CD4-positive, alpha-beta T cell treated with Interleukin-12 subunit alpha and Interleukin-12 subunit beta, for 1 hour (primary cell): ENCODE results near the gene NNT.
"Not testable (repeated sequence)": the region's sequence is repeated elsewhere in the genome, so short reads cannot be mapped to it uniquely, and the experiment has no call there.

ENCODE experiments used
- DNase-seq: peaks from one replicate; pipeline ENCODE4 v3.0.0-alpha.2; 2020

Gene NNT

DNA sequence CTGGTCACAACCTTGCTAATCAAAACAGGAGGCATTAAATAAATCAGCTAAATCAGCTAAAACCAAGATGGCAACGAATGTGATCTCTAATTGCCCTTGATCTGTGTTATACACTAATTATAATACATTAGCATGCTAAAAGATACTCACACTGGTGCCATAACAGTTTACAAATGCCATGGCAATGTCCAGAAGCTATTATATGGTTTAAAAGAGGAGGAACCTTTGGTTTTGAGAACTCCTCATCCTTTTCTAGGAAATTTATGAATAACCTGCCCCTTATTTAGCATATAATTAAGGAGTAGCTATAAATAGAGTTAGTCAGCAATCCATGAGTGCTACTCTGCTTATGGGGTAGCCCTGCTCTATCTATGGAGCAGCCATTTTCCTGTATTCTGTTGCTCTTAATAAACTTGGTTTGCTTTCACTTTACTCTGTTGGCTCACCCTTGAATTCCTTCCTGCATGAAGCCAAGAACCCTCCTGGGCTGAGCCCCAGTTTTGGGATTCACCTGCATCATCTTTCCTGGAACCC, 18.7 kb upstream of the NNT start:
- no peak for DNase-seq

DNA sequence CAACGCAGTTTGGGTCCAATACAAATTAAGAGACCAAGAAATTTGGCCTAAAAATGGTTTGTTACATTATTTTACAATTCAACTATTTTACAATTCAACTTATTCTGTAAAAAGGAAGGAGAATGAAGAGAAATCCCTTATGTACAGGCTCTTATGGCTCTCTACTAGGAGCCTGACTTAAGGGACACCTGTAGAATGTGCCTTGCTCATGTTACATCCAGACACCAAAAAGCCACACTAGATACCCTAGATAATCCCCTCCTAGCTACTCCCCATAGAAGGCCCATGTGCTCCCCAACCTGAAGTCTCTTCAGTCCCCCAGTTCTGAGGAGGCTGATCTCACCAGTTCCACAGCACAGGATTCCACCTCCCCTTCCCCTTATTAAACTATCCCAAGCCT, 14.1 kb upstream of the NNT start:
- DNase-seq: no peak

DNA sequence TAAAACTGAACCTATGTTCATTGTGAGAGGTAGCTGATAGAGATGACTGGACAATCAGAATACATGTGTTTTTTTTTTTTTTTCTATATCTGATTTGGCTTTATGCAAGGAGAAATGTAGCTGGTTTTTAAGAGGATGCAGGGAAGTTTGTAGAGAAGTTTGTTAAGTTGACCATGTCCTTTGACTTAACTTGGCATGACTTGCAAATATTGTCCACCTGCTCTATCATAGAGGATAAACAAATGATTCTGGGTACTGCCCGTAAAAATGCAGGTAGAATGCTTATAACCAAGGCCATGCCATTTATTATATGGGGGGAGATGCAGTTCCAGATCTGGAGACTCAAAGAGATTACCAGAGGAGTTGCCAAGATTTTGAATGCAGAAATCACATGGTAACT, 13.7 kb upstream of the NNT start:
- no peak for DNase-seq

DNA sequence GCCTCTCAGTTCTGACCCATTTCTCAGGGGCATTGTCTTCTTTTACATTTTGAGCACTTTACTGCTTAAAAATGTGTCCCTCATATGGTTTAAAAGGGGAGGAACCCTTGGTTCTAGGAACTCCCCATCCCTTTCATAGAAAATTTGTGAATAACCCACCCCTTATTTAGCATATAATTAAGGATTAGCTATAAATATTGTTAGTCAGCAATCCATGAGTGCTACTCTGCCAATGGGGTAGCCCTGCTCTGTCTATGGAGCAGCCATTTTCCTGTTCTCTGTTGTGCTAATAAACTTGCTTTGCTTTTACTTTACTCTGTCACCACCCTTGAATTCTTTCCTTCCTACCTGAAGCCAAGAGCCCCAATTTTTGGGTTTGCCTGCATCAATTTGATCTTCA, 12.3 kb upstream of the NNT start:
- no peak for DNase-seq

DNA sequence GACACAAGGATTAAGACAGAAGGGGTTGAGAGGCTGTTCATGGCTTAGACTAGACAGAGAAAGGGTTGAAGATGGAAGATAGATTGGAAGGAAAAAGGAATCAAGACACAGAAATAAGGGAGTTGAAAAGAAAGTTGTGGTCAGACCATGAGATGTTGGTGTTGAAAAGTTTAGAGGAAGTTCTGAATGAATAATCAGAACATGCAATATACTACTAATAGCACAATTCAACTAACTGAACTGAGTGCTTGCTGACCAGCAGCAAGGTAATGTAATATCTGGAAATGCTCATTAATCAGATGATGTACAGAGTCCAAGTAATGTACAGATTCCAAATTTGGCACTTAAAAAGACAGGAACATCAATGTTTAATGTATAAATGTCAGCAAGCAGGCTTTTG, 10.6 kb upstream of the NNT start:
- no peak for DNase-seq

DNA sequence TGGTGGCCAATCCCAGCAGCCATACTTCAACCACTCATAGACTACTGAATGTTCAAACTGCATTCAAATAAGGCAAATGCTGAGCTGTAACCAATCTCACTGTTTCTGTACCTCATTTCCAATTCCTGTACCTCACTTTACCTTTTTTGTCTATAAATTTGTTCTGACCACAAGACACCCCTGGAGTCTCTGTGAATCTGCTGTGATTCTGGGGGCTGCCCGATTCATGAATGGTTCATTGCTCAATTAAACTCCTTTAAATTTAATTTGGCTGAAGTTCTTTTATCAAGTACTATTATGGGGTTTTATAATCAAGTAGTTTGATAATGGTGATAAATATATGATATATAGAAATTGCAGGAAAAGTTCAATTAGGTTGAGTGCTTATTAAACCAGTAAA, 4.1 kb upstream of the NNT start:
- not testable (repeated sequence) for DNase-seq

DNA sequence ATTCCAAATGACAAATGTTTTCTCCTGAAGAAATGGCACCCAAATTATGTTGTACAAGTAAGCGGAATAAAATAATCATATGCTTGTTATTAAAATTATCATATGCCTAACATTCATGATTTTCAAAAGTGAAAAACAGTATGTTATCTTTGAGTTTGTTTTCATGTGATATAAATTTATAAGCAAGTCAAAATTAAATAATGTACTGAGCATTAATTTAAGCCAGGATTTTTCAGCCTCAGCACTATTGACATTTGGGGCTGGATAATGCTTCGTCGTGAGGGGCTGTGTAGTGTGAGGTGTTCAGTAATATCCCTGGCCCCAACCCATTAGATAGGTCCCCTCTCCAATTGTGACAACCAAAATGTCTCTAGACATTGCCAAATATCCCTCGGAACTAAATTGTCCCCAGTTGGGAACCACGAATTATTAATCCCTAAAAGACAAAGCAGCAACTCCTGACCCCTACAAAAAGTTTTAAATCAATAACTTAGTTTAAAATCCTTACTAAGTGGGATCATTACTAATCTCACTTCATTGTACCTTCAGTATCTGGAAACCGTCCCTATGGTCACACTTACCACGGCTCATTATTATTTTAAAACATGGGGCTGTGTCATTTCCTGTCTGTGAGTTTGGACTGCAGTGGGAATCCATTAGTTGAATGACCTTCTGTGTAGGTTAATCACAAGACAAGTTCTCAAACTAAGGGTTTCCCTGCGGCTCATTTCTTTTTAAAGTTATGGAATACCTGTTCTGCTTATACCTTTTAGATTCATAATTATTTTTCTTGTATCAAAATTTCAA, 1.3 kb upstream of the NNT start:
- DNase-seq: peak; percentile 8

DNA sequence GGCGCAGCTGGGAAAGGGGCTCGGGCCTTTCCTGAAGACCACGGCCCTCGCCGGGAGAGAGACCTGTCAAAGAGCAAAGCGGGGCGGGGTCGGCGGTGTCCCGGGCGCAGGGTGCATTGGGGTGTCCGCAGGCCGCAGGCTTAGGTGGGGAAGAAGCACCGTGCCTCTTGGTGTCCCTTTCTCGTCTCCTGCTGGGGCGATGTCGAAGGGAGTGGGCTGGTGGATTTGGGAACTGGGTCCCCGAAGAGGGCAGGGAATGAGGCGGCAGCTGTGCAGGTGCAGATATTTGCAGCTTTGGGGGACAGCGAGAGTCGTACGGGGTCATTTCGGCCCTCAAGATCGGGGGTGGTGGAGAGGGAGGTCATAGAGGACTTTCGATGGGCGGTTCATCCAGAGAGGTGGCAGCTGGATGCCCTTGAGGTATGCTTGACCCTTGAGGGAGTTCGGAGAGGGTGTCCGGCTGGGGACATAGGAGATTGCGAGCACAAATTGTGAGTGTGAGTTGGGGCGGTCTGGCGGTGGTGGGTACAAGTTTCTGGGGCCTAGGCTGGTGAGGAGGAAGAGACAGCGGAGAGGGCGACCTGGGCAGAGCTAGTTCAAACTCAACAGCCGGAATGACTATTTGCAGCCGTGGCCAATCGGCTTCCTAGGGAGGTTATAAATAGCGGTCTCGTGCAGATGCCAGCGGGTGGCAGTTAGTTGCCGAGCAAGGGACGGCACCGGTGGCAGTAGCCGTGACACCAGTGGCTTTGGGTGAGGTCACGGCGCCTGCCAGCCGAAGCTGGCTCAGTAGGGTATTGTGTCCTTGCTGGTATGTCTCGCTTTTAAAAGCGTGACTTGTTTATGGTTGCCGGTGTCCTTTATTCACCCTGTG, 601 bp downstream of the NNT start:
- DNase-seq: peak; percentile 78

DNA sequence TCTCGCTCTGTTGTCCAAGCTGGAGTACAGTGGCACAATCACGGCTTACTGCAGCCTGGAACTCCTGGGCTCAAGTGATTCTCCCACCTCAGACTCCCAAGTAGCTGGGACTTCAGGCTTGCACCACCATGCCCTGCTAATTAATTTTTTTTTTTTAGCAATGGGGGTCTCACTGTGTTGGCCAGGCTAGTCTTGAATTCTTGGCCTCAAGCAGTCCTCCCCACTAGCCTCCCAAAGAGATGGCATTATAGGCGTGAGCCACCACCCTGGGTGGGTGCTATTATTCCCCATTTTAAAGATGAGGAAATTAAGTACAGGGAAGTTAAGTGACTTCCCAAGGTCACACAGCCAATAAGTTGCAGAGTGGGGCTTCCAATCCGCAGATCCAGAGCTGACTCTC, 1.7 kb downstream of the NNT start:
- DNase-seq: no peak

DNA sequence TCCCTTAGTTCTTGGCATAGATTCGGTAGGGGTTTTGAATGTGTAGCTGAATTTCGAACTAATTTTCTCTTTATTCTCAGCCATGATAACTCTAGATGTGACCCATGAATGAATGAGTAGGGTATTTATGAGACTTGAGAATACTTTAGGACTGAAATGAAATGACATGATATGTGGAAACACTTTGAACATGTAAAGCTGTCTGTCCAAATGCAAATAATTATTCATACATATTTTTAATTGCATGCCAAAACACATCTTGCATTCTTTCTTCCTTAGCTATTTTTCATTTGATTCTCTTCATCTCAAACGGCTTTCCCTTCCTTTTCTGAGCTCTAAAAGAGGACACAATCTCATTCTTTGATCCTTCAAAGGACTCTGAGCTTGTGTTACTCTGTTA, 3.4 kb downstream of the NNT start:
- DNase-seq: no peak

DNA sequence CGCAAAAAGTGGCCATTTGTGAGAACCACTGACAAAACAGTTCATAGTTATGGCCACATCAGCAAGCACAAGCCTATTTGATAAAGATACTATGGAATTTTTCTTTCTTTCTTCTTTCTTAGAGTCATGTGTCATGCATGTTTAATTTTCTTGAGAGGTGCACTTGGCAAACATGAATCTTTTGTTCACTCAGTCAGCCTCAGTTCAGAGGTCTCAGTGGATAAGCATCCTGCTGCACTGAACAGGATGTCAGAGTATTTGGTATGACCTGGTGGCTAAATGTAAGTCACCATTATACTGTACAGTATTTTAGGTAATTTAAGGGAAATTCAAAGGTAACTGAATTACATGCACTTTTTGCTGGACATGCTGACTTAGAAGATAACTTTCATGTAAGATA, 5.4 kb downstream of the NNT start:
- no peak for DNase-seq

DNA sequence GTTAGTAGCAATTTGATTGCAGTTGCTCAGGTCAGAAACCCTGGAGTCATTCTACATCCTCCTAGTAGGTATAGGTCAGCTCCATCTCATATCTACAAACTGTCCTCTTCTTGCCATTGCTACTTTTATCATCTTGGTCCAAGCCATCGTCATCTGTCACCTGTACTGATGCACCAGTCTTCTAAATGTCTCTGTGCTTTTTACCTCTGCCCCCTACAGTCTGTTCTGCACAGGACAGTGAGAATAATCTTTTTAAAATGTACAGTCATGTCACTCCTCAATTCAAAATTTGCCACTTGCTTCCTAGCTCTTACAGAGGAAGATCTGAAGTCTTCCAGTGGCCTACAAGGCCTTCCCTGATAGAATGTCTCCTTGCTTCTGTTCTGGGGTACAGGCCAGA, 6.8 kb downstream of the NNT start:
- DNase-seq: peak; percentile 22

DNA sequence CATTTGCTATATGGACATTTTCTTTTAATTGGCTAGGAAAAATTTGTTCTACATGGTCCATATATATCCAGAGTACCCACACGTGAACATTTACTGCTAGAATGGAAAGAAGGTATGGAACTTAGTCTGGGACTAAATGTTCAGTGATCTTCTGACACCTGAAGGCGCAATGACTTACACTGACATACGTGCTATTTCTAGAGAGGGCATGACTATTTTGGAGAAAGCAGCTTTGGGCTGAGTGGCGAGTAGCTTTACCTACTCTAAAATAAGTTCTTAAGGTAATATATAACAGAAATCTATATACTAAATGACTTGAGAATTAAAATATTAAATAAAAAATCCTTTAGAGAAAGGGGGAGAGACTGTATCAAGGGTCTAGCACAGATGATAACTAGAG, 10.4 kb downstream of the NNT start:
- DNase-seq: no peak

DNA sequence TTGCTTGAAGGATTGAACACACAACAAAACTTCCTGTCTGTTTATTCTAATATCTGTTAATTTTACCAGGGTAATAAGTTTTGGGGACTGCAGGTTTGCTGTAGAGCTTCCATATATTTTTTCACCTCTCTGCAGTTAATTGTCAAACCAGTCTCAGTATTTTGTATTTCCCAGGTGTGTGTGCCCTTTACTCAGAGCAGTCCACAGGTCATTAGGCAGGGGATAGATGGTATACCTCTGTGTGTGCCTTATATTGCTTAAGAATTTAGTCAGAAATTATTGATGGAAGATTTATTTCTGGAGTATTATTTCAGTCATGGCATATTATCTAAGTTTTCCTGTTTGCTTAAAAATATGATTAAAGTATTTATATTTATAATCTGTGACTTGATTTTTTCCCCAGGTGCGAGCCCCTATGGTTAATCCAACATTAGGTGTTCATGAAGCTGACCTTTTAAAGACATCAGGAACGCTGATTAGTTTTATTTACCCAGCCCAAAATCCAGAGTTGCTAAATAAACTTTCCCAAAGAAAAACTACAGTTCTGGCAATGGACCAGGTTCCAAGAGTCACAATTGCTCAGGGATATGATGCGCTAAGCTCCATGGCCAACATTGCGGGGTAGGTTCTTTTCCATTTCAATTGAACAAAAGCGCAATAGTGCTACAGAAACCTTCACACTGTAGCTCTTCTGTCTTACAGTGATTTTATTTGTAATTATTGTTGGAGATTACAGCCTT, 12.6 kb downstream of the NNT start:
- no peak for DNase-seq

DNA sequence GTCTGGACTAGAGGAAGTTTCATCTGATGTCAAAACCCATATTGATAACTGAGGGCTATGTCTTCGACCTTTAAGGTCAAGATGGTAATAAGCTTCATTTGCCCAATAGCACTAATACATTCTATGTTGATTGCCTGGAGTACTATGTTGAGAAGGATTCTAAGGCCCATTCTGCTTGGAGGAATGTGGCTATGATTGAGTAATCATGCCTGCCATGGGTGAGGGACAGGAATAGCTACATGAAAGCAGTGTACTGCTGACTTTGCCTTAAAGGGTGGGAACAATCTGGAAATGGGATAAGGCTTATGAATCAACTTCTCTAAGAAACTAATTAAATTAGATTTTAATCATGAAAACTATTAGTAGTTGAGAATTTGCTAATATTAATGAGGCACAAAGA, 13.6 kb downstream of the NNT start:
- no peak for DNase-seq

DNA sequence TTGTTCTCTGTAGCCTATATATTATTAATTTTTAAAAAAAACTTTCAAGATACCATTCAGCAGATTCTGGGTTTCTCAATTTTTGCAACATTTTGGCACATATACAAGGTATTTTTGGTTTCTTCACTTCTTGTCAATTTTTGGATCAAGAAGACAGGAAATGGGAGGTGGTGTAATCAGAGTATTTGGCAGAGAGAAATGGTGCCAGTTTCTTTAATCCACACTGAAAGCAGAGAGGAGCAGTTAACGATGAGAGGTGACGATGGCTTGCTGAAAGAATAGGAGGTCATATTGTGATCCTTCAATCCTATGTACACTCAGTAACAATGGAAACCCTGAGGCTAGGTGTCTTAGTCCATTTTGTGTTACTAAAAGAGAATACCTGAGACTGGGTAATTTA, 16.4 kb downstream of the NNT start:
- DNase-seq: no peak

DNA sequence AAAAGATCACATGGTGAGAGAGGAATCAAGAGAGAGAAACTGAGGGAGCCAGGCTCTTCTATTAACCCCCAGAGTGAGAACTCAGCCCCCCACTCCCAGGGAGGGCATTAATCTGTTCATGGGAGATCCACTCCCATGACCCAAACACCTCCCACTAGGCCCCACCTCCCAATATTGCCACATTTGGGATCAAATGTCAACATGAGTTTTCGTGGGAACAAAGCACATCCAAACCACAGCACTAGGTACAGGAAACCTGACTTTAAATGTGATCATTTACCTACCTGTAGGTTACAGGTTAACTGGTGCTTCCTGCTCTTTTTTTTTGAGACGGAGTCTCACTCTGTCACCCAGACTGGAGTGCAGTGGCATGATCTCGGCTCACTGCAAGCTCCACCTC, 16.9 kb downstream of the NNT start:
- no peak for DNase-seq

DNA sequence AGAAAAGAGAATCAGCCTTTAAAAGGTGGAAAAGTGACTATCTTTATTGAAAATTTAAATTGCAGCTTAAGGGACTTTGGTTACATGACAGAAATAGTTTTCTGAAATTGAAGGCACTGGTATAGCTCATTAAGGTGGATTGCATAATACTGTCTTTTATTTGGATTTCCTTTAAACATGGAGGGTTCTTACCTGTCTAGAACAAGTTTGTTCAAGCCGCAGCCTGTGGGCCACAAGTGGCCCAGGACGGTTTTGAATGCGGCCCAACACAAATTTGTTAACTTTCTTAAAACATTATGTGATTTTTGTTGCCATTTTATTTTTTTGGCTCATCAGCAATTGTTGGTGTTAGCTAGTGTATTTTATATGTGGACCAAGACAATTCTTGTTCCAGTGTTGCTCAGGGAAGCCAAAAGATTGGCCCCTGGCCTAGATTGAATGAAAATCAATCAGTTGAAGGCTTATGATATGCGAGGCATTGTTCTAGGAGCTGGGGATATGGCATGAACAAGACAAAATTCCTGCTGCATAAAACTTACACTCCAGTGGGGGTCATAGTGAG, 18.0 kb downstream of the NNT start:
- no peak for DNase-seq

DNA sequence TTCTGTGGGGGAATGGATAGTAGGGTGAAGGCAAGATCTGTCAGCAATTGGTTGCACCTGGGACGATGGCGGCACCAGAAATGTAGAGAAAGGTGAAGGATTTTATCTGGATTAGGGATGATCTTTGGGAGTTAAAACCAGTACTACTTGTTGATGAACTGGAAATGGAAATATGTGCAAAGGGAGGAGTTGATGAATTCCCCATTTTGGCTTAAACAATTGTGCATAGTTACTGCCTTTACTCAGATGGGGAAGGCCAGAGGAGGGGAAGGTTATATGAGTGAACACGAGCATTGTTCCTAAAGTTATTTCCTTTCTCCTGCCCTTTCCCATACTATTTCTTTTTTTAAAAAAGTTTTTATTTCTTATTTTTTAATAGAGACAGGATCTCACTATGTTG, 19.1 kb downstream of the NNT start:
- no peak for DNase-seq

DNA sequence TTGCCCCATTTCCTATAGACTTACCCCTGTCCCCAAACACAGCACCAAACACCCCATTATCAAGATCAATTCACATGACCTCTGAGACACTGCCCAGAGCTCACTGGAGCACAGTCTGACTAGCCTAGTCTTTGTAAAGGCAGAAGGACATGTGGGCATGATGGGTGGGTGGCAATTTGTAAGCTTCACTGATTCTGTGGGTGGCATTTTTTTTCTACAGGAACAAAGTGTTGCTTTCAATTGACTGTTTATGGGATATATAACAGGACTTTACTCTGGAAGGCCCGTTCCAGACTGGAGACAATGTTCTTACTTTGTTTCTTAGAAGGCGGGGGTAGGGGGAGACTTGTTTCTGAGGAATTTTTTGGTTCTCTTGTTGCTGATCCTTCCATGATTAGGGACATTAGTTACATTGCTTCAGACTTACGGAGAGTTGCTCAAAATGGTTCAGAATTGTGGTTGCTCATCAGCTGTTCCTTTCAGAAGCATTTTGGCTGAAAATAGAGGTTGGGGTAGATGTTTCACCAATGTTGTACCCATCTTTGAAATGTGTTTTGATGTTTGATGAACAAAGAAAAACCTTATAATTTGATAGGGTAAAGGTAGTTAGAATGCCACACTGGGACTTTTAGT, 20.2 kb downstream of the NNT start:
- DNase-seq: no peak

DNA sequence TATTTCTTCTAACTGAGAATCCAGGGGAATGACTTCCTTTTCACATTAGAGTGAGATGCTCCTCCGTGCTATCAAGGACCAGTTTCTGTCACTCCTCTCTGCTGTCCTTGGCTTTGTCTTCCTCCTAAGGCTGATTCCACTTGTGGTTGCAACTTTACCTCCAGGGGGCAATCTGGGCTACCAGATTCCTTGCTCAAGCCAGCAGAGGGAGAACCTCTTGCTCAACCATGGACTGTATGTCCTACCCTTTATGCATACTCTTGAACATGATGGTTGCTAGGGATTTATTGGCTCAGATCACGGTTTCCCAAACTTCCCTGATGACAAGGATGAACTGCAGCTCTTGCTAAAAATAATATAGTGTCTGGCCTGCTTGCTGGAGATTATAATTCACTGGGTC, 24.0 kb downstream of the NNT start:
- DNase-seq: no peak

DNA sequence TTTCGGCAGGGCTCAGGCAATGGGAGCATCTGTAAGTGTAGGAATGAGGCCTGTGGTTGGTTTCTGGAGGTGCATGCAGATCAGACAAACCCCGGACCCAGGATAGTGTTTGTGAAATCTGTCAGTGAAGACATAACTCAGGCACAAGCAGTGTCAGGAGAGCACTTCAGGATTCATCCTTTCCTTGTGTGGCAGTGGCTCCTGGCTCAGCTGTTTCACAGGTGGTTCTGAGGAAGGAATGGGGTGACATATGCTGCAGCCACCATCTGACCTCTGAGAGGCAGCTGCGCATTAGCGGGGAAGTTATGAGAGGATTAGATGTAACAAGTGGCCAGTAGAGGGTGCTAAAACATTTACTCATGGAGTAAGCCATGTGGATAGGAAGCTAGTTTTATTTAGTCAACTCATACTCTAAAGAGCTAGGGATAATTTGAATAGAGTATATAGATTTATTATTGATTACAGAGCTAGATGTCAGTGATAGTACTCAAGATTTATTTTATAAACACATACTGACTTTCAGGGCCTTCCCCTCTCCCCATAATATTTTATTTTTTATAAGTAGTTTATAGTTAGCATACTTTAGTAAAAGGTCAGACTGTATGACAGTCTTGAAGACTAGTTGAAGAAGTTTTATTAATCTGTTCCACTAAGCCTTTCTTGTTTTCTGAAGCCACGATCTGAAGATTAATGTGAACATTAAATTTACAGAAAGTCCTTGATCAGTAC, 28.4 kb downstream of the NNT start:
- peak; percentile 64 for DNase-seq
